HEK293 (cell line): ENCODE data around the gene GCH1.

Experiments
- CTCF ChIA-PET: fragments of 350-600 bp; formaldehyde crosslinking; extraction: SDS; loops from one replicate; lab custom pipeline; 2021; ENCODE audit warnings: antibody characterized with exemption; lab: Yijun Ruan, JAX
- POLR2A ChIA-PET: fragments of 300-600 bp; formaldehyde crosslinking; extraction: SDS; loops from one replicate; lab custom pipeline; 2020; ENCODE audit warnings: antibody characterized with exemption, inconsistent platforms; lab: Yijun Ruan, JAX
- H3K27ac ChIP-seq: fragments of 200-500 bp; sonication (Bioruptor generic); 2 replicates; pipeline ENCODE4 v1.5.1; 2014; ENCODE audit warnings: low read depth, low read length, control low read depth, inconsistent platforms; ENCODE audit errors: extremely low read depth
- H3K36me3 ChIP-seq, 2 experiments: fragments of 200-500 bp in 1 of 2; sonication (Bioruptor generic) in 1 of 2; 1 replicate in 1 of 2; 2 replicates in 1 of 2; pipeline ENCODE4 v1.5.1; 2014 to 2017; ENCODE audit warnings: inconsistent platforms in 2 of 2, low read length in 2 of 2; ENCODE audit not compliant: control insufficient read depth in 2 of 2, insufficient read depth in 1 of 2
- H3K4me1 ChIP-seq: fragments of 200-500 bp; sonication (Bioruptor generic); 2 replicates; pipeline ENCODE4 v1.5.1; 2014; ENCODE audit warnings: mild to moderate bottlenecking, low read length, inconsistent platforms; ENCODE audit not compliant: control insufficient read depth, insufficient read depth
- H3K4me3 ChIP-seq: 2 replicates; pipeline ENCODE4 v1.5.1; 2011; ENCODE audit warnings: low read depth, mild to moderate bottlenecking, control low read depth, low read length, moderate library complexity
- H3K9me3 ChIP-seq: fragments of 200-500 bp; sonication (Bioruptor generic); 2 replicates; pipeline ENCODE4 v1.5.1; 2014; ENCODE audit warnings: low read depth, low read length, inconsistent platforms; ENCODE audit not compliant: control insufficient read depth, insufficient read depth
- GLIS1 ChIP-seq: fragments of 450-650 bp; formaldehyde crosslinking; IDR thresholded peaks from 2 replicates; pipeline ENCODE4 v1.5.1; 2016; ENCODE audit warnings: missing biosample characterization, missing genetic modification characterization
- MYNN ChIP-seq: fragments of 450-650 bp; formaldehyde crosslinking; IDR thresholded peaks from 2 replicates; pipeline ENCODE4 v1.5.1; 2016; ENCODE audit warnings: missing biosample characterization, missing genetic modification characterization, borderline replicate concordance
- TRIM28 ChIP-seq: IDR thresholded peaks from 2 replicates; pipeline ENCODE4 v1.6.1; 2011; ENCODE audit warnings: low read length, control low read depth, borderline replicate concordance
- ZBTB7A ChIP-seq: fragments of 450-650 bp; formaldehyde crosslinking; IDR thresholded peaks from 2 replicates; pipeline ENCODE4 v1.5.1; 2016; ENCODE audit warnings: low read depth, missing biosample characterization, missing genetic modification characterization
- ZIC2 ChIP-seq: fragments of 450-650 bp; formaldehyde crosslinking; IDR thresholded peaks from 2 replicates; pipeline ENCODE4 v1.5.1; 2016; ENCODE audit warnings: missing biosample characterization, missing genetic modification characterization
- ZNF211 ChIP-seq: fragments of 450-650 bp; formaldehyde crosslinking; IDR thresholded peaks from 2 replicates; pipeline ENCODE4 v1.5.1; 2016; ENCODE audit warnings: low read depth, missing biosample characterization, missing genetic modification characterization
- ZNF24 ChIP-seq: fragments of 450-650 bp; formaldehyde crosslinking; IDR thresholded peaks from 2 replicates; pipeline ENCODE4 v1.5.1; 2016; ENCODE audit warnings: missing biosample characterization, missing genetic modification characterization
- ZNF335 ChIP-seq: fragments of 450-650 bp; formaldehyde crosslinking; conservative IDR thresholded peaks from 2 replicates; pipeline ENCODE4 v1.5.1; 2016; ENCODE audit warnings: missing biosample characterization, missing genetic modification characterization
- ZNF629 ChIP-seq: fragments of 450-650 bp; formaldehyde crosslinking; IDR thresholded peaks from 2 replicates; pipeline ENCODE4 v1.5.1; 2017; ENCODE audit warnings: missing biosample characterization, missing genetic modification characterization
- ZNF664 ChIP-seq: fragments of 450-650 bp; formaldehyde crosslinking; IDR thresholded peaks from 2 replicates; pipeline ENCODE4 v1.5.1; 2016; ENCODE audit warnings: missing biosample characterization, missing genetic modification characterization
- ZNF776 ChIP-seq: fragments of 450-650 bp; formaldehyde crosslinking; IDR thresholded peaks from 2 replicates; pipeline ENCODE4 v1.5.0; 2017; ENCODE audit warnings: missing biosample characterization, missing genetic modification characterization, borderline replicate concordance
- TF ChIP-seq, protein P1 (sequence below): fragments of 450-650 bp; formaldehyde crosslinking; conservative IDR thresholded peaks from 2 replicates; pipeline ENCODE4 v1.5.1; 2016; ENCODE audit warnings: low read depth, missing biosample characterization, missing genetic modification characterization
- TF ChIP-seq, protein P2 (sequence below): fragments of 450-650 bp; formaldehyde crosslinking; IDR thresholded peaks from 2 replicates; pipeline ENCODE4 v1.5.1; 2016; ENCODE audit warnings: missing biosample characterization, missing genetic modification characterization
- TF ChIP-seq, protein P3 (sequence below): fragments of 450-650 bp; formaldehyde crosslinking; IDR thresholded peaks from 2 replicates; pipeline ENCODE4 v1.5.1; 2016; ENCODE audit warnings: missing biosample characterization, missing genetic modification characterization, low read depth

The GCH1 gene

DNA sequence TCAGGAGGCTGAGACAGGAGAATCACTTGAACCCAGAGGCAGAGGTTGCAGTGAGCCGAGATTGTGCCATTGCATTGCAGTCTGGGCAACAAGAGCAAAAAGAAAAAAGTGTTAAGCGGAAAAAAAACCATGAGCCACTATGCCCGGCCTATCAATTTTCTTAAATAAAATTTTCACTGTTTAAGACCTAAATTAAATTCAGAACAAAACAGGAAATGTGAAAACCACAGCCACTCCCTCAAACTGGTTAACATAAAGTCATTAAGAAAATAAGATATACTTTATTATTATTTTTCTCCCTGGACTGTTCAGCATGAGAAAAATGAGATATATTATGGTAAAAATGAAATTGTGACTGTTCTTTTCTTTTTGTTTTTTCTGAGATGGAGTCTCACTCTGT lies 44.6 kb upstream of the GCH1 start:
- CTCF ChIA-PET, result interaction anchor here (1.3 kb wide), 1 partner anchor 35 kb away, joined by 3 read pairs; no protein-coding TSS in a partner anchor
- POLR2A ChIA-PET, result no interaction called here
- no peaks in the 10 kb centered on the region for H3K9me3 ChIP-seq
- no peaks in the 10 kb centered on the region for H3K4me1 ChIP-seq
- H3K4me3 ChIP-seq, result no peak overlapping the region
- H3K36me3 ChIP-seq, result peaks cover 26 to 27% of the 10 kb centered on the region in 2 experiments
- no peak for TF ChIP-seq MYNN
- TF ChIP-seq TRIM28, result no peak
- TF ChIP-seq, protein P1, sequence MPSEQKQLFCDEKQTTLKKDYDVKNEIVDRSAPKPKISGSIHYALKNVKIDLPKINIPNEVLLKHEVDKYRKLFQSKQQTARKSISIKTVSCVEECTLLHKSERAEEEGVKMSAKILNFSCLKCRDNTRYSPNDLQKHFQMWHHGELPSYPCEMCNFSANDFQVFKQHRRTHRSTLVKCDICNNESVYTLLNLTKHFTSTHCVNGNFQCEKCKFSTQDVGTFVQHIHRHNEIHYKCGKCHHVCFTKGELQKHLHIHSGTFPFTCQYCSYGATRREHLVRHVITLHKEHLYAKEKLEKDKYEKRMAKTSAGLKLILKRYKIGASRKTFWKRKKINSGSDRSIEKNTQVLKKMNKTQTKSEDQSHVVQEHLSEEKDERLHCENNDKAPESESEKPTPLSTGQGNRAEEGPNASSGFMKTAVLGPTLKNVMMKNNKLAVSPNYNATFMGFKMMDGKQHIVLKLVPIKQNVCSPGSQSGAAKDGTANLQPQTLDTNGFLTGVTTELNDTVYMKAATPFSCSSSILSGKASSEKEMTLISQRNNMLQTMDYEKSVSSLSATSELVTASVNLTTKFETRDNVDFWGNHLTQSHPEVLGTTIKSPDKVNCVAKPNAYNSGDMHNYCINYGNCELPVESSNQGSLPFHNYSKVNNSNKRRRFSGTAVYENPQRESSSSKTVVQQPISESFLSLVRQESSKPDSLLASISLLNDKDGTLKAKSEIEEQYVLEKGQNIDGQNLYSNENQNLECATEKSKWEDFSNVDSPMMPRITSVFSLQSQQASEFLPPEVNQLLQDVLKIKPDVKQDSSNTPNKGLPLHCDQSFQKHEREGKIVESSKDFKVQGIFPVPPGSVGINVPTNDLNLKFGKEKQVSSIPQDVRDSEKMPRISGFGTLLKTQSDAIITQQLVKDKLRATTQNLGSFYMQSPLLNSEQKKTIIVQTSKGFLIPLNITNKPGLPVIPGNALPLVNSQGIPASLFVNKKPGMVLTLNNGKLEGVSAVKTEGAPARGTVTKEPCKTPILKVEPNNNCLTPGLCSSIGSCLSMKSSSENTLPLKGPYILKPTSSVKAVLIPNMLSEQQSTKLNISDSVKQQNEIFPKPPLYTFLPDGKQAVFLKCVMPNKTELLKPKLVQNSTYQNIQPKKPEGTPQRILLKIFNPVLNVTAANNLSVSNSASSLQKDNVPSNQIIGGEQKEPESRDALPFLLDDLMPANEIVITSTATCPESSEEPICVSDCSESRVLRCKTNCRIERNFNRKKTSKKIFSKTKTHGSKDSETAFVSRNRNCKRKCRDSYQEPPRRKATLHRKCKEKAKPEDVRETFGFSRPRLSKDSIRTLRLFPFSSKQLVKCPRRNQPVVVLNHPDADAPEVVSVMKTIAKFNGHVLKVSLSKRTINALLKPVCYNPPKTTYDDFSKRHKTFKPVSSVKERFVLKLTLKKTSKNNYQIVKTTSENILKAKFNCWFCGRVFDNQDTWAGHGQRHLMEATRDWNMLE (tag by site-specific recombination), result no peak
- no peak for TF ChIP-seq GLIS1 (tag by site-specific recombination)
- no peak for TF ChIP-seq ZNF24
- TF ChIP-seq ZNF629 (tag by site-specific recombination), result no peak
- no peak for TF ChIP-seq ZNF335
- no peak overlapping the region for H3K27ac ChIP-seq

DNA sequence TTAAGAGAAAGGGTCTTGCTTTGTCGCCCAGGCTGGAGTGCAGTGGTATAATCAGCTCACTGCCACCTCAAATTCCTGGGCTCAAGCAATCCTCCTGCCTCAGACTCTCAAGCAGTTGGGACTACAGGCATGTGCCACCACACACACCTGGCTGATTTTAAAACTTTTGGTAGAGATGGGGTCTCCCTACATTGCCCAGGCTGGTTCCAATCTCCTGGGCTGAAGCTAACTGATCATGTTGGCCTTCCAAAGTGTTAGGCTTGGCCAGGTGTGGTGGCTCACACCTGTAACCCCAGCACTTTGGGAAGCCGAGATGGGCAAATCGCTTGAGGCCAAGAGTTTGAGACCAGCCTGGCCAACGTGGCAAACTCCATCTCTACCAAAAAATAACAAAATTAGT lies 43.9 kb upstream of the GCH1 start:
- Histone ChIP-seq H3K36me3 (peaks cover 26 to 27% of the 10 kb centered on the region in 2 experiments), H3K27ac (no peak overlapping the region), H3K9me3 (no peaks in the 10 kb centered on the region), H3K4me1 (no peaks in the 10 kb centered on the region), H3K4me3 (no peak overlapping the region)
- CTCF ChIA-PET, result no interaction called here
- POLR2A ChIA-PET, result interaction anchor here (0.6 kb wide), 1 partner anchor 448 kb away, joined by 3 read pairs; no protein-coding TSS in a partner anchor
- TF ChIP-seq ZIC2, result no peak
- TF ChIP-seq ZNF776, result no peak
- TF ChIP-seq, protein P2, sequence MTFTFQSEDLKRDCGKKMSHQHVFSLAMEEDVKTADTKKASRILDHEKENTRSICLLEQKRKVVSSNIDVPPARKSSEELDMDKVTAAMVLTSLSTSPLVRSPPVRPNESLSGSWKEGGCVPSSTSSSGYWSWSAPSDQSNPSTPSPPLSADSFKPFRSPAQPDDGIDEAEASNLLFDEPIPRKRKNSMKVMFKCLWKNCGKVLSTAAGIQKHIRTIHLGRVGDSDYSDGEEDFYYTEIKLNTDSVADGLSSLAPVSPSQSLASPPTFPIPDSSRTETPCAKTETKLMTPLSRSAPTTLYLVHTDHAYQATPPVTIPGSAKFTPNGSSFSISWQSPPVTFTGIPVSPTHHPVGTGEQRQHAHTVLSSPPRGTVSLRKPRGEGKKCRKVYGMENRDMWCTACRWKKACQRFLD (tag by site-specific recombination), result no peak

DNA sequence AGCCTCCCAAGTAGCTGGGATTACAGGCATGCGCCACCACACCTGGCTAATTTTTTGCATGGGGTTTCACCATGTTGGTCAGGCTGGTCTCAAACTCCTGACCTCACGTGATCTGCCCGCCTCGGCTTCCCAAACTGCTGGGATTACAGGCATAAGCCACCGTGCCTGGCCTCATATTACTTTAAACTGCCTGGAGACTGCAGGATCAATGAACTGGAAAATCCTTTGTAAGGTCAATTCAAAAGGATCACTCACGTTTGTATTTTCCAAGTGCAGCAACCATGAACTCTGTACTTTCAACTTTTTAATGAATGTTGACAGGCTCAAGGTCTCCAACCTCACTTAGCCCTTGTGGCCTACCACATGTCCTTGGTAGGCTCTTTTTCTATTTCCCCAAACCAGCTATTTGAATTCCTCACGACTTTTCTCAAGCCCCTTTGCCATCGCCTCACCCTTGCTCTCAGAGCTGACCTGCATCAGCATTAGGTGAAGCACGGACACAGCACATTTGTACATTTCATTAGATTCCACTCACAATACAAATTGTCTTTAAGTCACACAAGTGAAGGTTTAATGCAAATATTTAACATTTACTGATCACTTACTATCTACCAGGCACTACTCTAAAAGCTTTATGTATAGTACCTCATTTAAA lies 42.2 kb upstream of the GCH1 start:
- H3K27ac ChIP-seq, result no peak overlapping the region
- ChIA-PET POLR2A (no interaction called here), CTCF (no interaction called here)
- H3K4me1 ChIP-seq, result no peaks in the 10 kb centered on the region
- peaks cover 37 to 39% of the 10 kb centered on the region in 2 experiments for H3K36me3 ChIP-seq
- no peaks in the 10 kb centered on the region for H3K9me3 ChIP-seq
- no peak for TF ChIP-seq ZBTB7A (tag by site-specific recombination)
- peak; percentile 44; the same call in 1 of the 2 replicates for TF ChIP-seq ZNF664 (tag by site-specific recombination)
- no peak overlapping the region for H3K4me3 ChIP-seq

DNA sequence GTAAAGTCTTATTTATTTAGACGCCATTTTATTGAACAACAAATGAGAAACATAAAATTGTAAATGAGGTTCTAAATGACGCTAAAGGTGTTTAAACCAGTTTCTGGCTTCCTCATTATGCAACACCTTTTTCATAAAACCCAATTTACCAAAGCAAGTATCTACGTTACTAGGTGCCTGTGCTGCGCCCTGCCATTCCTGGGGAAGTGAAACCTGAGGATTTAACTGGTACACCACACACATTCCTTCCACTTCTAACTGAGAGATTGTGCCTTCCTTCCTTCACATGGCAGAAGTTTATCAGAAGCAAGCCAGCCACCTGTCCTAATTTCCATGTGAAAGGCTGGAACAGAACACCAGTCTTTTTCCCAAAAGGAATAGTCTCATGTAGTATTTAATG lies 40.3 kb upstream of the GCH1 start:
- Histone ChIP-seq H3K4me3 (no peak overlapping the region), H3K36me3 (peaks cover 34 to 45% of the 10 kb centered on the region in 2 experiments), H3K9me3 (no peaks in the 10 kb centered on the region), H3K4me1 (no peaks in the 10 kb centered on the region), H3K27ac (no peak overlapping the region)
- ChIA-PET POLR2A (no interaction called here), CTCF (no interaction called here)
- TF ChIP-seq, protein P3, sequence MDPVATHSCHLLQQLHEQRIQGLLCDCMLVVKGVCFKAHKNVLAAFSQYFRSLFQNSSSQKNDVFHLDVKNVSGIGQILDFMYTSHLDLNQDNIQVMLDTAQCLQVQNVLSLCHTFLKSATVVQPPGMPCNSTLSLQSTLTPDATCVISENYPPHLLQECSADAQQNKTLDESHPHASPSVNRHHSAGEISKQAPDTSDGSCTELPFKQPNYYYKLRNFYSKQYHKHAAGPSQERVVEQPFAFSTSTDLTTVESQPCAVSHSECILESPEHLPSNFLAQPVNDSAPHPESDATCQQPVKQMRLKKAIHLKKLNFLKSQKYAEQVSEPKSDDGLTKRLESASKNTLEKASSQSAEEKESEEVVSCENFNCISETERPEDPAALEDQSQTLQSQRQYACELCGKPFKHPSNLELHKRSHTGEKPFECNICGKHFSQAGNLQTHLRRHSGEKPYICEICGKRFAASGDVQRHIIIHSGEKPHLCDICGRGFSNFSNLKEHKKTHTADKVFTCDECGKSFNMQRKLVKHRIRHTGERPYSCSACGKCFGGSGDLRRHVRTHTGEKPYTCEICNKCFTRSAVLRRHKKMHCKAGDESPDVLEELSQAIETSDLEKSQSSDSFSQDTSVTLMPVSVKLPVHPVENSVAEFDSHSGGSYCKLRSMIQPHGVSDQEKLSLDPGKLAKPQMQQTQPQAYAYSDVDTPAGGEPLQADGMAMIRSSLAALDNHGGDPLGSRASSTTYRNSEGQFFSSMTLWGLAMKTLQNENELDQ (tag by site-specific recombination), result no peak
- no peak for TF ChIP-seq ZNF211 (tag by site-specific recombination)
- TF ChIP-seq, protein P1 (tag by site-specific recombination), result no peak
